Measurements from ENCODE around the gene RHOD.

RHOD gene

GRCh38 chr11:67040147-67040546 lies 16.5 kb upstream of the RHOD start:
- TF ChIP-seq ZFP3 (CRISPR knock-in tag; IDR thresholded peaks at IDR 0.05) (no peak), ARNTL (CRISPR knock-in tag; IDR thresholded peaks at IDR 0.05; ENCODE audit: borderline replicate concordance, low read depth) (no peak), ESRRG (CRISPR knock-in tag; IDR thresholded peaks at IDR 0.05) (no peak), ZNF70 (CRISPR knock-in tag; IDR thresholded peaks at IDR 0.05) (no peak), SNAI2 (CRISPR knock-in tag; IDR thresholded peaks at IDR 0.05) (no peak), BACH2 (CRISPR knock-in tag; IDR thresholded peaks at IDR 0.05; ENCODE audit: borderline replicate concordance) (no peak), CSDC2 (CRISPR knock-in tag; IDR thresholded peaks at IDR 0.05) (no peak), ISL1 (CRISPR knock-in tag; IDR thresholded peaks at IDR 0.05) (no peak), ZFP30 (CRISPR knock-in tag; IDR thresholded peaks at IDR 0.05) (no peak)
- TF ChIP-seq, protein P1, sequence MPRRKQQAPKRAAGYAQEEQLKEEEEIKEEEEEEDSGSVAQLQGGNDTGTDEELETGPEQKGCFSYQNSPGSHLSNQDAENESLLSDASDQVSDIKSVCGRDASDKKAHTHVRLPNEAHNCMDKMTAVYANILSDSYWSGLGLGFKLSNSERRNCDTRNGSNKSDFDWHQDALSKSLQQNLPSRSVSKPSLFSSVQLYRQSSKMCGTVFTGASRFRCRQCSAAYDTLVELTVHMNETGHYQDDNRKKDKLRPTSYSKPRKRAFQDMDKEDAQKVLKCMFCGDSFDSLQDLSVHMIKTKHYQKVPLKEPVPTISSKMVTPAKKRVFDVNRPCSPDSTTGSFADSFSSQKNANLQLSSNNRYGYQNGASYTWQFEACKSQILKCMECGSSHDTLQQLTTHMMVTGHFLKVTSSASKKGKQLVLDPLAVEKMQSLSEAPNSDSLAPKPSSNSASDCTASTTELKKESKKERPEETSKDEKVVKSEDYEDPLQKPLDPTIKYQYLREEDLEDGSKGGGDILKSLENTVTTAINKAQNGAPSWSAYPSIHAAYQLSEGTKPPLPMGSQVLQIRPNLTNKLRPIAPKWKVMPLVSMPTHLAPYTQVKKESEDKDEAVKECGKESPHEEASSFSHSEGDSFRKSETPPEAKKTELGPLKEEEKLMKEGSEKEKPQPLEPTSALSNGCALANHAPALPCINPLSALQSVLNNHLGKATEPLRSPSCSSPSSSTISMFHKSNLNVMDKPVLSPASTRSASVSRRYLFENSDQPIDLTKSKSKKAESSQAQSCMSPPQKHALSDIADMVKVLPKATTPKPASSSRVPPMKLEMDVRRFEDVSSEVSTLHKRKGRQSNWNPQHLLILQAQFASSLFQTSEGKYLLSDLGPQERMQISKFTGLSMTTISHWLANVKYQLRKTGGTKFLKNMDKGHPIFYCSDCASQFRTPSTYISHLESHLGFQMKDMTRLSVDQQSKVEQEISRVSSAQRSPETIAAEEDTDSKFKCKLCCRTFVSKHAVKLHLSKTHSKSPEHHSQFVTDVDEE (CRISPR knock-in tag; IDR thresholded peaks at IDR 0.05), result no peak
- no peak for ATAC-seq

DNA sequence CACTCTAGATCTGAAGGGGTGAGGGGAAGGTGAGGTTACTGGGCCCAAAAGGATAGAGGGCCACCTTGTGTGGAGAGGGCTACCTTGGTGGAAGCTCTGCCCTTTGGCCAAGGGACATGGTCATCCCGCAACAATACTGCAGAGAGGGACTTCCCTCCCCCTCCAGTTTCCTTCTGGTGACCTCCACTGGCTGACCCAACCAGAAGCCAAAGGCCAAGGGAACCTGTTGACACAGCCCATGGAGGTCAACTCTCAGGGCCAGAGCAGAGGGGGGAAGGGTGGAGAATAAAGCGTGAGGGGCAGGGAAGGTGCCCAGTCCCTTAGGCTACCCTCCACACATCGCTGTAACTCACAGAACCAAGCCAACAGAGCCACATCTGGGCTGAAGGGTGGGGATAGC lies 15.0 kb upstream of the RHOD start:
- no peak for ATAC-seq
- TF ChIP-seq, protein P2, sequence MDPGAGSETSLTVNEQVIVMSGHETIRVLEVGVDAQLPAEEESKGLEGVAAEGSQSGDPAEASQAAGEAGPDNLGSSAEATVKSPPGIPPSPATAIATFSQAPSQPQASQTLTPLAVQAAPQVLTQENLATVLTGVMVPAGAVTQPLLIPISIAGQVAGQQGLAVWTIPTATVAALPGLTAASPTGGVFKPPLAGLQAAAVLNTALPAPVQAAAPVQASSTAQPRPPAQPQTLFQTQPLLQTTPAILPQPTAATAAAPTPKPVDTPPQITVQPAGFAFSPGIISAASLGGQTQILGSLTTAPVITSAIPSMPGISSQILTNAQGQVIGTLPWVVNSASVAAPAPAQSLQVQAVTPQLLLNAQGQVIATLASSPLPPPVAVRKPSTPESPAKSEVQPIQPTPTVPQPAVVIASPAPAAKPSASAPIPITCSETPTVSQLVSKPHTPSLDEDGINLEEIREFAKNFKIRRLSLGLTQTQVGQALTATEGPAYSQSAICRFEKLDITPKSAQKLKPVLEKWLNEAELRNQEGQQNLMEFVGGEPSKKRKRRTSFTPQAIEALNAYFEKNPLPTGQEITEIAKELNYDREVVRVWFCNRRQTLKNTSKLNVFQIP (CRISPR knock-in tag; IDR thresholded peaks at IDR 0.05; ENCODE audit: borderline replicate concordance, low read depth), result no peak
- TF ChIP-seq ZC3H10 (CRISPR knock-in tag; IDR thresholded peaks at IDR 0.05) (no peak), ISL1 (CRISPR knock-in tag; IDR thresholded peaks at IDR 0.05) (no peak), TOX (CRISPR knock-in tag; IDR thresholded peaks at IDR 0.05; ENCODE audit: borderline replicate concordance) (no peak)

- no peak for ATAC-seq
- TF ChIP-seq OSR1 (CRISPR knock-in tag; IDR thresholded peaks at IDR 0.05) (no peak), ESRRG (CRISPR knock-in tag; IDR thresholded peaks at IDR 0.05) (no peak), ZNF70 (CRISPR knock-in tag; IDR thresholded peaks at IDR 0.05) (no peak), TOX (CRISPR knock-in tag; IDR thresholded peaks at IDR 0.05; ENCODE audit: borderline replicate concordance) (no peak), RARB (CRISPR knock-in tag; IDR thresholded peaks at IDR 0.05) (no peak), ZNF565 (CRISPR knock-in tag; conservative IDR thresholded peaks at IDR 0.05; ENCODE audit: low read depth) (no peak), CSDC2 (CRISPR knock-in tag; IDR thresholded peaks at IDR 0.05) (no peak), ZC3H10 (CRISPR knock-in tag; IDR thresholded peaks at IDR 0.05) (no peak), TCF4 (CRISPR knock-in tag; IDR thresholded peaks at IDR 0.05; ENCODE audit: borderline replicate concordance) (no peak), SNAI2 (CRISPR knock-in tag; IDR thresholded peaks at IDR 0.05) (no peak)
- TF ChIP-seq, protein P2 (CRISPR knock-in tag; IDR thresholded peaks at IDR 0.05; ENCODE audit: borderline replicate concordance, low read depth), result no peak
- TF ChIP-seq, protein P3, sequence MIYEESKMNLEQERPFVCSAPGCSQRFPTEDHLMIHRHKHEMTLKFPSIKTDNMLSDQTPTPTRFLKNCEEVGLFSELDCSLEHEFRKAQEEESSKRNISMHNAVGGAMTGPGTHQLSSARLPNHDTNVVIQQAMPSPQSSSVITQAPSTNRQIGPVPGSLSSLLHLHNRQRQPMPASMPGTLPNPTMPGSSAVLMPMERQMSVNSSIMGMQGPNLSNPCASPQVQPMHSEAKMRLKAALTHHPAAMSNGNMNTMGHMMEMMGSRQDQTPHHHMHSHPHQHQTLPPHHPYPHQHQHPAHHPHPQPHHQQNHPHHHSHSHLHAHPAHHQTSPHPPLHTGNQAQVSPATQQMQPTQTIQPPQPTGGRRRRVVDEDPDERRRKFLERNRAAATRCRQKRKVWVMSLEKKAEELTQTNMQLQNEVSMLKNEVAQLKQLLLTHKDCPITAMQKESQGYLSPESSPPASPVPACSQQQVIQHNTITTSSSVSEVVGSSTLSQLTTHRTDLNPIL (CRISPR knock-in tag; IDR thresholded peaks at IDR 0.05; ENCODE audit: low read depth), result no peak
- TF ChIP-seq, protein P1 (CRISPR knock-in tag; IDR thresholded peaks at IDR 0.05), result no peak
Measured at GRCh38 chr11:67043572-67044349, 12.9 kb upstream of the RHOD start.

Measured in SK-N-SH treated with all-trans-retinoic acid at 6 μM for 48 hours (cell line).